ENCODE data around the gene NIM1K.
"Not testable (repeated sequence)": the region's sequence is repeated elsewhere in the genome, so short reads cannot be mapped to it uniquely, and the experiment has no call there.

NIM1K gene

GRCh38 chr5:43190755-43191603 lies 1.0 kb upstream of the NIM1K start:
- DNase-seq (ENCODE audit: low read depth in 3 of 3) = no peak

GRCh38 chr5:43192558-43193180 lies 644 bp downstream of the NIM1K start:
- peak in 1 of 3 donors; percentile 16 for DNase-seq (ENCODE audit: low read depth in 3 of 3)

GRCh38 chr5:43193181-43193893 lies 1.3 kb downstream of the NIM1K start:
- peak in 1 of 3 donors; percentile 43 for DNase-seq (ENCODE audit: low read depth in 3 of 3)

GRCh38 chr5:43193894-43194265 lies 1.9 kb downstream of the NIM1K start:
- no peak for DNase-seq (ENCODE audit: low read depth in 3 of 3)

GRCh38 chr5:43195670-43196265 lies 3.7 kb downstream of the NIM1K start:
- DNase-seq (ENCODE audit: low read depth in 3 of 3) = no peak

GRCh38 chr5:43197535-43197934 lies 5.5 kb downstream of the NIM1K start:
- DNase-seq (ENCODE audit: low read depth in 3 of 3) = no peak

- not testable (repeated sequence) for DNase-seq (ENCODE audit: low read depth in 3 of 3)
Measured at GRCh38 chr5:43201442-43201841, 9.4 kb downstream of the NIM1K start.

- no peak for DNase-seq (ENCODE audit: low read depth in 3 of 3)
Measured at GRCh38 chr5:43202380-43202779, 10.4 kb downstream of the NIM1K start.

- no peak for DNase-seq (ENCODE audit: low read depth in 3 of 3)
Measured at GRCh38 chr5:43203373-43203772, 11.3 kb downstream of the NIM1K start.

- no peak for DNase-seq (ENCODE audit: low read depth in 3 of 3)
Measured at GRCh38 chr5:43204958-43205357, 12.9 kb downstream of the NIM1K start.

- DNase-seq (ENCODE audit: low read depth in 3 of 3) = no peak
Measured at GRCh38 chr5:43207601-43208000, 15.6 kb downstream of the NIM1K start.

- no peak for DNase-seq (ENCODE audit: low read depth in 3 of 3)
Measured at GRCh38 chr5:43208658-43209057, 16.6 kb downstream of the NIM1K start.

- no peak for DNase-seq (ENCODE audit: low read depth in 3 of 3)
Measured at GRCh38 chr5:43209060-43209459, 17.0 kb downstream of the NIM1K start.

GRCh38 chr5:43209833-43210232 lies 17.8 kb downstream of the NIM1K start:
- no peak for DNase-seq (ENCODE audit: low read depth in 3 of 3)

- DNase-seq (ENCODE audit: low read depth in 3 of 3) = no peak
Measured at GRCh38 chr5:43210570-43210969, 18.5 kb downstream of the NIM1K start.

- DNase-seq (ENCODE audit: low read depth in 3 of 3) = no peak
Measured at GRCh38 chr5:43213951-43214350, 21.9 kb downstream of the NIM1K start.

GRCh38 chr5:43215073-43215631 lies 23.1 kb downstream of the NIM1K start:
- DNase-seq (ENCODE audit: low read depth in 3 of 3) = no peak

- DNase-seq (ENCODE audit: low read depth in 3 of 3) = no peak
Measured at GRCh38 chr5:43216941-43217340, 24.9 kb downstream of the NIM1K start.

GRCh38 chr5:43219120-43219519 lies 27.1 kb downstream of the NIM1K start:
- no peak for DNase-seq (ENCODE audit: low read depth in 3 of 3)

- no peak for DNase-seq (ENCODE audit: low read depth in 3 of 3)
Measured at GRCh38 chr5:43221502-43221901, 29.5 kb downstream of the NIM1K start.

- DNase-seq (ENCODE audit: low read depth in 3 of 3) = no peak
Measured at GRCh38 chr5:43225649-43226245, 33.7 kb downstream of the NIM1K start.

GRCh38 chr5:43227655-43228054 lies 35.6 kb downstream of the NIM1K start:
- DNase-seq (ENCODE audit: low read depth in 3 of 3) = no peak
